Body of pancreas (tissue), 4 donors: ENCODE measurements around the gene LDLRAD4. TPM values are rescaled to one million over a fixed set of nuclear protein-coding genes. Genes with fewer than 3 reads are reported as not detected.

Experiments
- ATAC-seq: fragments of 150-250 bp; one replicate; pipeline ENCODE4 v1.9.1; 2016
- DNase-seq, 4 donors: peaks; one replicate each; pipeline ENCODE4 v3.0.0-alpha.2; 2019
- H3K27ac ChIP-seq, 4 donors: fragments of 200-600 bp; sonication (generic); 1 replicate in 3 of 4; 2 replicates in 1 of 4; pipeline versions ENCODE4 v1.5.1 to v1.6.1; 2016 to 2019; ENCODE audit warnings: mild to moderate bottlenecking in 1 of 4, mixed read lengths in 1 of 4, moderate library complexity in 1 of 4
- H3K27me3 ChIP-seq, 2 donors: fragments of 200-600 bp; sonication (generic); one replicate each; pipeline ENCODE4 v1.6.0; 2016; ENCODE audit warnings: mild to moderate bottlenecking in 1 of 2
- H3K36me3 ChIP-seq, 2 donors: fragments of 200-600 bp; sonication (generic); replicated peaks in 1 of 2; 2 replicates each; pipeline ENCODE4 v1.5.1; 2016; ENCODE audit warnings: low read depth in 2 of 2; ENCODE audit not compliant: insufficient read depth in 1 of 2
- H3K4me1 ChIP-seq: fragments of 200-600 bp; sonication (generic); one replicate; pipeline ENCODE4 v1.6.0; 2016
- H3K4me3 ChIP-seq, 2 donors: fragments of 200-600 bp; sonication (generic); 1 replicate in 1 of 2; 2 replicates in 1 of 2; pipeline ENCODE4 v1.5.1; 2016 to 2019
- H3K9me3 ChIP-seq, 3 donors: fragments of 200-600 bp; sonication (generic); 1 replicate in 2 of 3; 2 replicates in 1 of 3; pipeline ENCODE4 v1.5.1; 2016
- POLR2A ChIP-seq, 3 donors: fragments of 450-650 bp; IDR thresholded peaks; one replicate each; pipeline ENCODE4 v1.6.1; 2016; ENCODE audit warnings: antibody characterized with exemption in 3 of 3, mild to moderate bottlenecking in 2 of 3
- WGBS, 2 donors: methylation state at CpG; one replicate each; pipeline ENCODE4 v1.1.5; 2017; 5-methylcytosine and 5-hydroxymethylcytosine counted together
- intact Hi-C: fragments of 100-400 bp; cut with DNase I; formaldehyde crosslinking; loops from one replicate; pipeline ENCODE4 v1.15.1; 2023
- total RNA-seq, 2 donors: library from RNA; depleted of rRNA; stranded (reverse); fragments of >200 nt; gene quantifications; one replicate each; pipeline ENCODE4 v1.1.0, GENCODE V29; 2016
- TF ChIP-seq, protein P1 (sequence below), 7 experiments: fragments of 450-650 bp in 4 of 7; fragments of 200-600 bp in 3 of 7; sonication (generic) in 3 of 7; IDR thresholded peaks; one replicate each; pipeline ENCODE4 v1.5.1; 2016 to 2019; ENCODE audit warnings: antibody characterized with exemption in 7 of 7

The LDLRAD4 gene
- total RNA-seq, 2 donors from 2014 or later: 8.6 to 35.9 TPM

DNA sequence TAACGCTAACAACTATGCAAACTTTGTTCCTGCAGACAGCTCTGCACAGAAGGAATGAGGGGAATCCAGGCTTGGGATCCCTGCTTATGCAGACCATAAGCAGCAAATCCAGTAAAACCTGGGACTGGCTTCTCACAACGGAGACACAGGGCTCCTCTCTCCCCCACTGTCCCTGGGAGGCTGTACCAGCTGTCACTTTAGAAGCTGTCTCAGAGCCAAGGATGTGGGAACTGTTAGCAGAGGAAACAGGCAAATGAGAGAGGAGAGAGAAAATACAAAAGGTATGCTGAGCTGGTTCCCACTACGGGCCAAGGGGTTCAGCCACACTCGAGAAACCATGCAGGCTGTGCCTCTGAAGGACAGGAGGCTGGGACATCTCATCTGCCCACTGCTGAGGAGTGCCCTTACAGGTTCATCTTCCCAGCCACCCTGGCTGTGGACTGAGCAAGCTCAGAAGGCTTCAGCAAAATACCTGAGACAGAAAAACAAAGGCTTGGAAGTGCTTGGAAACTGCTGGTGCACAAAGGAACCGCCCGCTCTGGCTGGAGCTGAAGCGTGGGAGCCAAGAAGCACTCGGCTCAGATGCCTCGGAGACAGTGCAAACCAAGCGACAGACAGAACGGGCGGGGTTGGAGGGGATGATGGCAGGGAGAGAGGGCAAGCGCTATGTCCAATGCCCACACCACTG lies 435.3 kb downstream of the LDLRAD4 start:
- no peaks in the 10 kb centered on the region for H3K27me3 ChIP-seq
- no peaks in the 10 kb centered on the region for H3K9me3 ChIP-seq
- intact Hi-C loops: no loop called here
- H3K36me3 ChIP-seq: no peaks in the 10 kb centered on the region
- H3K4me3 ChIP-seq: no peak overlapping the region
- WGBS, 2 donors: 47 to 50% methylated on average over 13 of the region's 13 CpGs
- TF ChIP-seq POLR2A (IDR thresholded peaks at IDR 0.05): no peak
- TF ChIP-seq, protein P1, sequence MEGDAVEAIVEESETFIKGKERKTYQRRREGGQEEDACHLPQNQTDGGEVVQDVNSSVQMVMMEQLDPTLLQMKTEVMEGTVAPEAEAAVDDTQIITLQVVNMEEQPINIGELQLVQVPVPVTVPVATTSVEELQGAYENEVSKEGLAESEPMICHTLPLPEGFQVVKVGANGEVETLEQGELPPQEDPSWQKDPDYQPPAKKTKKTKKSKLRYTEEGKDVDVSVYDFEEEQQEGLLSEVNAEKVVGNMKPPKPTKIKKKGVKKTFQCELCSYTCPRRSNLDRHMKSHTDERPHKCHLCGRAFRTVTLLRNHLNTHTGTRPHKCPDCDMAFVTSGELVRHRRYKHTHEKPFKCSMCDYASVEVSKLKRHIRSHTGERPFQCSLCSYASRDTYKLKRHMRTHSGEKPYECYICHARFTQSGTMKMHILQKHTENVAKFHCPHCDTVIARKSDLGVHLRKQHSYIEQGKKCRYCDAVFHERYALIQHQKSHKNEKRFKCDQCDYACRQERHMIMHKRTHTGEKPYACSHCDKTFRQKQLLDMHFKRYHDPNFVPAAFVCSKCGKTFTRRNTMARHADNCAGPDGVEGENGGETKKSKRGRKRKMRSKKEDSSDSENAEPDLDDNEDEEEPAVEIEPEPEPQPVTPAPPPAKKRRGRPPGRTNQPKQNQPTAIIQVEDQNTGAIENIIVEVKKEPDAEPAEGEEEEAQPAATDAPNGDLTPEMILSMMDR (IDR thresholded peaks at IDR 0.05): no peak
- H3K4me1 ChIP-seq: no peaks in the 10 kb centered on the region
- ATAC-seq: no peak
- no peak overlapping the region for H3K27ac ChIP-seq
- DNase-seq: no peak

DNA sequence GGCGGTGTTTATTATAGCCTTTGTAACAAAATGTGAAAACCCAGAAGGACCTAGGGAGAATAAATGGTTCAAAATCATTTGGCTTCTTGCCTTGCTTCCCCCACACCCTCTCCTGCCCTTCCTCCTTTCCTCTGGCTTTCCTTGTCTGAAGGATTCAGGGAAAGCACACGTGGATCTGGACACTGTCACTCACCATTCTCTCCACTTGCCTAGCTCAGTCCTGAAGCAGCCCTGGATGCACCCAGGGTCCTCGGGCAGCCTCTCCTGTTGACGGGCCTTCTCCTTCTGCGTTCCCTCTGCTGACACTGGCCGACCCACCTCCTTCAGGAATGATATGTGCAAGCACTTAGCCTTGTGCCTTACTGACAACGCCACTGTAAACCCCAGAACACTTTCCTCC lies 439.4 kb downstream of the LDLRAD4 start:
- H3K27ac ChIP-seq: no peak overlapping the region
- no peaks in the 10 kb centered on the region for H3K9me3 ChIP-seq
- ATAC-seq: no peak
- H3K4me3 ChIP-seq: no peak overlapping the region
- 57 to 68% methylated on average over 7 of the region's 7 CpGs for WGBS, 2 donors
- TF ChIP-seq, protein P1 (IDR thresholded peaks at IDR 0.05): no peak
- TF ChIP-seq POLR2A (IDR thresholded peaks at IDR 0.05): no peak
- H3K4me1 ChIP-seq: no peaks in the 10 kb centered on the region
- no peak for DNase-seq
- intact Hi-C loops: no loop called here
- H3K36me3 ChIP-seq: no peaks in the 10 kb centered on the region
- H3K27me3 ChIP-seq: no peaks in the 10 kb centered on the region

DNA sequence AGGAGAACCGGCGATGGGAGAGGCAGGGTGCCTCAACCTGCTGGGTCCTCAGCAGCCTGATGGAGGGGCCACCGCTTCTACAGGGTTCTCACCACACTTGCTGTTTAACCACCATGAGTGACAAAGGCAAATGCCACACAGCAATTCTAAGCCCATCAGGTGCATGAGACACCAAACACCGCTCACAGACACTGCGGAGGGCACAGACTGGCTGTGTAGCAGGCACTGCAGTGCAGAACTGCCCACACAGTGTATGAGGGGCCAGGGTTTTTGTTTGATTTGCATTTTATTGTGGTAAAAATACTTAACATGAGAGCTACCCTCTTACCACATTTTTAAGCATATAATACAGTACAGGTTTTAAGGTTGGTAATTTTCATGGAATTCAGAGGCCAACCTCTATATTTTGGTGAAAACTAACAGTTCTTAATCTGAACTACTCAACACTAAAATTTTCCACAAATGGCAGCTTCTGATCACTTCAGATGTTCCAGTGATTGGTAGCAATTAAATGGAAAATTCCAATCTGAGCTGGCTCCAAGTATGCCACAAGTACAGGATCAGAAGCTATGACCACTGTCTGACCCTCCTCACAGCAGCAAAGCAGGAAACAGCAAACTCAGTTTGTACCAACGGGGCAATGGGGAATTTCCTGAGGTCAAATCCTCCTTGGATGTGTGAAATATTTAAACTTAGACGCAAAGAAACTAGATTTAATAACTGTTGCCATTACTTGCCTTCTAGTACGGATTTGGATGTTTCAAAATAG lies 440.1 kb downstream of the LDLRAD4 start:
- TF ChIP-seq, protein P1 (IDR thresholded peaks at IDR 0.05): no peak
- TF ChIP-seq POLR2A (IDR thresholded peaks at IDR 0.05): no peak
- DNase-seq (no peak), ATAC-seq (no peak)
- no peaks in the 10 kb centered on the region for H3K9me3 ChIP-seq
- intact Hi-C loops: no loop called here
- H3K4me3 ChIP-seq: no peak overlapping the region
- no peaks in the 10 kb centered on the region for H3K36me3 ChIP-seq
- H3K4me1 ChIP-seq: no peaks in the 10 kb centered on the region
- H3K27me3 ChIP-seq: no peaks in the 10 kb centered on the region
- WGBS, 2 donors: 81 to 89% methylated on average over 8 of the region's 8 CpGs
- no peak overlapping the region for H3K27ac ChIP-seq

DNA sequence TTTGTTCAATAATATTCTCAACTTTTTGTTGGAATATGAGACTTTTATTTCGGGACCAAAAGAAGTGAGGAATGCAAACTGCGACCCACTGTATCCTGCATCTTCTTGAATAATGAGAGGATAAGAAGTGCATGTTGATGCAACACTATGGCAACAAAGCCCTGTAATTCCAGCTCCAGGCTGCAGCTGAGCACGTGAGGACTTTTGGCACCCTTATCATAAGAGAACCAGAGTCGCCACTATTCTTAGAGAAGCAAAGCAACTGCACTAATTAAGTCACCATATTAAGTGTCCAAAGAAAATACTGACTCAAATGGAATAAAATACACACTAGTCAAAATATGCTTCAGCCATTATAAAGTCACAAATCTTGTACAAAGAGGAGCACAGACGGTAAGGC lies 441.9 kb downstream of the LDLRAD4 start:
- Histone ChIP-seq H3K27me3 (no peaks in the 10 kb centered on the region), H3K36me3 (no peaks in the 10 kb centered on the region), H3K9me3 (no peaks in the 10 kb centered on the region), H3K4me3 (no peak overlapping the region), H3K4me1 (no peaks in the 10 kb centered on the region), H3K27ac (no peak overlapping the region)
- ATAC-seq: no peak
- TF ChIP-seq, protein P1 (IDR thresholded peaks at IDR 0.05): no peak
- TF ChIP-seq POLR2A (IDR thresholded peaks at IDR 0.05): no peak
- intact Hi-C loops: no loop called here
- 86 to 92% methylated on average over 5 of the region's 5 CpGs for WGBS, 2 donors
- no peak for DNase-seq
